ENCODE data around the gene SAMD14.

- TF ChIP-seq NFE2L1 (CRISPR knock-in tag; IDR thresholded peaks at IDR 0.05) = no peak
- TF ChIP-seq PRDM15 (CRISPR knock-in tag; IDR thresholded peaks at IDR 0.05) = no peak
- TF ChIP-seq CTCF (IDR thresholded peaks at IDR 0.05) = no peak
- no peak for TF ChIP-seq TEAD4 (CRISPR knock-in tag; IDR thresholded peaks at IDR 0.05)
- no peak for TF ChIP-seq SP1 (CRISPR knock-in tag; conservative IDR thresholded peaks at IDR 0.05)
- no peak for TF ChIP-seq CREM (CRISPR knock-in tag; IDR thresholded peaks at IDR 0.05)
- no peak for TF ChIP-seq USF2 (CRISPR knock-in tag; IDR thresholded peaks at IDR 0.05)
- TF ChIP-seq IRF1 (CRISPR knock-in tag; IDR thresholded peaks at IDR 0.05) = no peak
- TF ChIP-seq ZNF416 (CRISPR knock-in tag; IDR thresholded peaks at IDR 0.05) = no peak
- no peak for TF ChIP-seq ZNF121 (CRISPR knock-in tag; IDR thresholded peaks at IDR 0.05)
- no peak for TF ChIP-seq ZBTB43 (CRISPR knock-in tag; IDR thresholded peaks at IDR 0.05)
- no peak for TF ChIP-seq HMGXB4 (CRISPR knock-in tag; IDR thresholded peaks at IDR 0.05)
- no peak for TF ChIP-seq MAX (CRISPR knock-in tag; IDR thresholded peaks at IDR 0.05)
These were observed 620 bp downstream of the SAMD14 start for GRCh38 chr17:50129353-50129727.

All from WTC11 (cell line).